HUES48 (cell line): ENCODE measurements around the gene MTERF1.

ENCODE experiments used
- H3K27ac ChIP-seq: one replicate; pipeline ENCODE4 v1.7.0; 2013; ENCODE audit warnings: low read depth, low read length, inconsistent platforms
- H3K27me3 ChIP-seq: 2 replicates; pipeline ENCODE4 v1.6.1; 2013; ENCODE audit warnings: mild to moderate bottlenecking, low read length; ENCODE audit not compliant: control insufficient read depth, insufficient read depth
- H3K36me3 ChIP-seq: 2 replicates; pipeline ENCODE4 v1.6.1; 2013; ENCODE audit warnings: low read length; ENCODE audit not compliant: control insufficient read depth, insufficient read depth
- H3K4me1 ChIP-seq: 2 replicates; pipeline ENCODE4 v1.6.1; 2013; ENCODE audit warnings: mild to moderate bottlenecking, low read length; ENCODE audit not compliant: control insufficient read depth, insufficient read depth
- H3K4me3 ChIP-seq: 2 replicates; pipeline ENCODE4 v1.5.1; 2013; ENCODE audit warnings: mild to moderate bottlenecking, low read depth, low read length
- H3K9ac ChIP-seq: 2 replicates; pipeline ENCODE4 v1.6.1; 2013; ENCODE audit warnings: mild to moderate bottlenecking, low read depth, low read length, moderate library complexity
- H3K9me3 ChIP-seq: 2 replicates; pipeline ENCODE4 v1.6.1; 2013; ENCODE audit warnings: low read length; ENCODE audit not compliant: control insufficient read depth, insufficient read depth

The MTERF1 gene

DNA sequence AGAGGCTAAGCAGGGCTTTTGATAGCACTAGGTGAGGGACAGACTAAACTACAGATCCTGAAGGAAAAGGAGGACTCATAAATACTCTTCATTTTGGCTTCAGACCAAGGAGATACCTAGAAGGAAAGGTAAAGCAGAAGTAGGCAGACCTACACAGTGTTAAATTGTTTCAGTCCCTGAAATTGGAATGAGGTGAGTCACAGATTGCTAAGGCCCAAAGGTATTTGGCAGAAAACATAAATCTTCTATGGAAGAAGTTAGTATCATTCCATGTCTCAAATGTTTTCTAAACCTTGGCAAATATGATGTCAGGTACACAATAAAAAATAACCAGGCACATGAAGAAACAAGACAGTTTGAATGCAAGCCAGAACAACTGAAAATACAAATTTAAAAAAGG is 30.0 kb downstream of the MTERF1 start:
- Histone ChIP-seq H3K36me3 (no peaks in the 10 kb centered on the region), H3K27me3 (no peaks in the 10 kb centered on the region), H3K4me3 (no peak overlapping the region), H3K9me3 (no peaks in the 10 kb centered on the region), H3K4me1 (peaks cover 6% of the 10 kb centered on the region), H3K9ac (no peak overlapping the region), H3K27ac (no peak overlapping the region)

DNA sequence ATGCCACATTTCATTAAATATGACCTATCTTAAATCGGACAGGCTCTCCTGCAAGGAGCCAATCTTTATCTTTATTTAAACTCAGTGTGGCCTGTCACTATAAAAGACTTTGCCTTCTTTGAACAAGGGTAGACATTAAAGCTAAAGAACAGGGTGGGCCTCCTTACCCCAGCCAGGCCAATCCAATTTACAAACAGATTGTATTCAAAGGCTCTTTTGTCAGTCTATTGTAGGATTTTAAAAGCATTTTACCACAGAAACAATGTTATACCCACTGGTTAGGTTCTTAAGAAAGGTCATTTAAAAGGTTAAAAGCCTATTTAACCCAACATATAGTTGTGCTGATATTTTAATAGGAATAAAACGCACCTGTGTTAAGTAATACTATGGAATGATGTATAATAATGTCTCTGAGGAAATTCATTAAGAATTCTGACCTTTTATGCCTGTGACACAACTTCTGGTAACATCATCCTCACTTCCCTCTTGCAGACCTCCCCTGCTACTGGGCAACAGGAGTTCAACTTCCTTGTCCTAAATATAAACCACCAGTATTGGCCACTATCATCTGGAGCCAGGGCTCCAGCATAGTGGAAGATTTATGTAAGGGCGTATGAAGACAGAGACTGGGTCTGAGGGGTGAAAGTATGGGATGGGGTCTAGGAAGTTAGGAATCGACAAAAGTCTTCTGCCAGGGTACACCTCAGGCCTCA is 32.5 kb downstream of the MTERF1 start:
- H3K9ac ChIP-seq: no peak overlapping the region
- H3K9me3 ChIP-seq: no peaks in the 10 kb centered on the region
- no peak overlapping the region for H3K4me3 ChIP-seq
- H3K27ac ChIP-seq: peak overlapping the region; percentile 47
- H3K4me1 ChIP-seq: peaks cover 6% of the 10 kb centered on the region
- no peaks in the 10 kb centered on the region for H3K36me3 ChIP-seq
- H3K27me3 ChIP-seq: no peaks in the 10 kb centered on the region

DNA sequence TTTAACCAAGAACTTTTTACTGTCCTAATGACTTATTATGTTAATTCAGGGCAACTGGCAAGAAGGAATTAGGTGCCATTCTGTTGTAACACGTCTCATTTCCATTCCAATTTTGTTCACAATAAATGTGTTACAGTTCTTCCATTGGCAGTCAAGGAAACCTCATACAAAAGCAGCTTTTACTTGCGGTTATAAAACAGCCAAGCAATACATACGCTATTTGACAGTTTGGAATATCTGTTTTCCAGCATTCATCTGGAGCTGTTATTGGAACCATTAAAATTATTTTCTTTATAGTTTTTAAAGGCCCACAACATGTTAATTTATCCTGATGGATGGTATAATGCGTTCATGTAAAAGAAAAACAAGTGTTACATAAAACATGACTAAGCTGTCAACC is 33.3 kb downstream of the MTERF1 start:
- H3K9ac ChIP-seq: no peak overlapping the region
- no peaks in the 10 kb centered on the region for H3K27me3 ChIP-seq
- no peak overlapping the region for H3K27ac ChIP-seq
- H3K36me3 ChIP-seq: no peaks in the 10 kb centered on the region
- H3K4me1 ChIP-seq: peaks cover 6% of the 10 kb centered on the region
- no peak overlapping the region for H3K4me3 ChIP-seq
- no peaks in the 10 kb centered on the region for H3K9me3 ChIP-seq

DNA sequence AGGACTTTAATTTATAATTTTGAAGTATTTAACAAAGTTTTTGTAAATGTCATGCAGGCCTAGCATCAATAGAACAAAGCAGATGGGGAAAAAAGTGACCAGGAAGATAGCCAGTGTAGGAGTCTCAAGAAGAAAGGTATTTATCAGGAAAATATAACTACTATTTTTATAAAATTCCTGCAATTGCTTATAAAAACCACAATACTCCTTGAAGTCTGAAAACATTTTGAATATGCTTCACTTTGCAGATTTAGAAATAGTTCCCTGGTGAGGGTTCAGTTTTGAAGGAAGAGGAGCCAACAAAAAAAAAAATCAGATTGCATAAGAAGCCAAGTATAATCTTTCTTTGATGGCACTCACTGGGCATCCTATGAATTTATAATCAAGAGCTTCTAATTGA is 34.1 kb downstream of the MTERF1 start:
- Histone ChIP-seq H3K36me3 (no peaks in the 10 kb centered on the region), H3K27me3 (no peaks in the 10 kb centered on the region), H3K4me1 (peaks cover 6% of the 10 kb centered on the region), H3K9ac (no peak overlapping the region), H3K9me3 (no peaks in the 10 kb centered on the region), H3K27ac (no peak overlapping the region), H3K4me3 (no peak overlapping the region)

- Histone ChIP-seq H3K4me3 (no peak overlapping the region), H3K9me3 (no peaks in the 10 kb centered on the region), H3K9ac (no peak overlapping the region), H3K4me1 (peaks cover 6% of the 10 kb centered on the region), H3K27ac (no peak overlapping the region), H3K36me3 (no peaks in the 10 kb centered on the region), H3K27me3 (no peaks in the 10 kb centered on the region)
Measured at GRCh38 chr7:91843831-91844230, 36.7 kb downstream of the MTERF1 start.

DNA sequence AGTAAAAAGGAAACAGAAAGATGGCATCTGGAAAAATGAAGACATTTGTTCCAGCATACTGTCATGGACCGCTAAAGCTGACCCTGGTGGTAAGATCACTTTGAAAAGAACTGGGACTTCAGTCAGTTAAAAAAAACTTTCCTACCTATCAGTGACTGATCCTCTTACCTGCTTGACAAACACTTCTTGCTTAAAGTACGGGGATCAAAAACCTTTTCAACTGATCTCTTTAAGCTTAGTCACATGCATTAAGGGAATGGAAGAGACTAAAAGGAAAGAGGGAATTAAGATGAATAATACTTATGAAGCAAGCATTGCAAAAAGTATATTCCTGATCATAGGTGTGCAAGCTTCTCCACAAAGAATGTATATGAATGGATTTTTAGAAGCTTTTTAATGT is 42.1 kb downstream of the MTERF1 start:
- H3K4me3 ChIP-seq: no peak overlapping the region
- H3K9me3 ChIP-seq: no peaks in the 10 kb centered on the region
- no peaks in the 10 kb centered on the region; the same call in 1 of the 2 replicates for H3K4me1 ChIP-seq
- no peak overlapping the region for H3K27ac ChIP-seq
- H3K9ac ChIP-seq: no peak overlapping the region
- no peaks in the 10 kb centered on the region for H3K36me3 ChIP-seq
- H3K27me3 ChIP-seq: no peaks in the 10 kb centered on the region

DNA sequence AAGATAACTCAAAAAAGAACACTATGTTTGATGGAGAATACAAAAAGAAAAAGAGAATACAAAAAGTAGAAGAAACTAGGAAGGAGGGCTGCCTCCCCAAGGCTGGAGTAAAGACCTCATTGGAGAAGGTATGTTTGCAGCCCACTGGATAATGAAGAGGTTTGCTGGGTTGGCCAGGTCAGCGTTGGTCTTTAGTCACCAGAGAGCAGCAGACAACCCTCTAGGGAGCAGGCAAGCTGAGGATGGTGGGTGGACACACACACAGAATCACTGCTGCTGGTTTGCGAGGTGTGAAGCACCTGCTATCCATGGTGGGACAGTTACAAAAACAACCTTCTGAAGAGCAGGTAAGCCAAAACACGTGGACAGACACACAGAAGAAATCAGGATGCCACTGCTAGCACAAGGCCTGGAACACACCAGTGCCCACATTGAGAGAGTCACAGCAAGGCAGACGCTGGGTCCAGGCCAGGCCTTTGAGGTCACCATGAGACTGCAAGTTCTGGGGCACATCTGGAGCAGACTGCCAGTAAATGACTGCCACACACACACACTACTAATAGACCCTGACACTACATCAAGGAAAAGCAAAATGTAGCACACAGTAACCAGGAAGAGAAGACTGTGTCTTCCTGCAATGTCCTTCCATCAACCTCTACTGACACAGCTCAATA is 43.0 kb downstream of the MTERF1 start:
- Histone ChIP-seq H3K9me3 (no peaks in the 10 kb centered on the region), H3K36me3 (no peaks in the 10 kb centered on the region), H3K27me3 (no peaks in the 10 kb centered on the region), H3K9ac (no peak overlapping the region; the same call in 1 of the 2 replicates), H3K4me1 (no peaks in the 10 kb centered on the region; the same call in 1 of the 2 replicates), H3K4me3 (no peak overlapping the region), H3K27ac (no peak overlapping the region)

- Histone ChIP-seq H3K27ac (no peak overlapping the region), H3K4me3 (no peak overlapping the region), H3K36me3 (no peaks in the 10 kb centered on the region), H3K4me1 (no peaks in the 10 kb centered on the region; the same call in 1 of the 2 replicates), H3K27me3 (no peaks in the 10 kb centered on the region), H3K9me3 (no peaks in the 10 kb centered on the region), H3K9ac (no peak overlapping the region)
Measured at GRCh38 chr7:91835826-91836368, 44.6 kb downstream of the MTERF1 start.

DNA sequence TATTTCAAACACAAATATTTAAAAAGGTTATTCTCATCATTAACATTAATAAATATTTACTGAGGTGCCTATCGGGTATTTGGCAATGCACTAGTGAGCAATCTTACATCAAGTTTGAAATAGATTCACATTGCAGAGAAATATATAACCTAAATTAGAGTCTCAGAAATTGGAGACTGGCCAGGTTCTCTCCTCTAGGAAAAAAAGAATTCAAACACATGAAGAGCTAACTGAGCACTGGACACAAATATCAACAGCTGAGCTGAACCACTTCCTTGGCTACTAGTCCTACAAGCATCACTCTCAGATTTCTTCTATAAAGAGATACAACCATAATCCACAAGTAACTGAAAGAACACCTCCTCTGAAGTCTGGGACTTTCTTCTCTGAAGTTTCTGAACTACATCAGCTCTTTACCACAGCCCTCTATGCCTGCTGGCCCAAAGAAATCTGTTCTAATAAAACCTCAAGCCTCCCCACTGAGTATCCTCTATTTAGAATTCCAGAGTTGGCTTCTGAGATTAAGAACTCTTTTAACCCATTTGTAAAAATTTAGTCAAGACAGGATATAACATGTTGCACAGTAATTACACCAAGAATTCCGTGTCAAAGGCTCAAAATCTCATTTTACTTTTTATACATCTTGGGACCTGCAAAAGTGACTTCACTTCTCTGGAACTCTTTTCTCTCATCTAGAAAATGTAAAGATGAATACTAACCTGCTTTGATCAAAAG is 45.2 kb downstream of the MTERF1 start:
- H3K9ac ChIP-seq: no peak overlapping the region
- H3K27ac ChIP-seq: no peak overlapping the region
- no peaks in the 10 kb centered on the region for H3K27me3 ChIP-seq

DNA sequence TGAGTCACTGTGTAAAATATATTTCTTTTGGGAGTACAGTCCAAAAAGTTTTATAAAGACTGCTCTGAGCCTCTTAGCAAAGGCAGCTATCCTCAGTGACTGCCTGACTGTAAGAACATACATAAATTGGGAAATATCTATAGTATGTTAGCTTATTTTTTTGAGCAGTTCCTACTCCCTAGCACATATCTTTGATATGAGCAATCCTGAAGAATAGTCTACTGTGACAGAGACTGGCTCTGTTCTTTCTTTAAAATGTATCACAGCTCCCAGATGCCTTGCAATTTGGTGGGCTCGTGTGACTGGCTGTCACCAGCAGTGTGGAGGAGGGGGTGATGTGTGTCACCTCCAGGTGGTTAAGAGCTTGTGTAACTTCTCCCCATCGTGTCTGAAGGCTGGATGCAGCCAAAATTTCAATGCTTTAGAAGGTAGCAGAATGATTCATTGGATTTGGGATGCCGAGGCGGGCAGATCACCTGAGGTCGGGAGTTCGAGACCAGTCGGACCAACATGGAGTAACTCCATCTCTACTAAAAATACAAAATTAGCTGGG is 47.9 kb downstream of the MTERF1 start:
- Histone ChIP-seq H3K4me1 (no peaks in the 10 kb centered on the region; the same call in 1 of the 2 replicates), H3K9ac (no peak overlapping the region), H3K27me3 (no peaks in the 10 kb centered on the region), H3K4me3 (no peak overlapping the region), H3K9me3 (no peaks in the 10 kb centered on the region), H3K27ac (no peak overlapping the region), H3K36me3 (no peaks in the 10 kb centered on the region)

More for the DNA sequence above, 45.2 kb downstream of the MTERF1 start:
- H3K9me3 ChIP-seq: no peaks in the 10 kb centered on the region
- no peak overlapping the region for H3K4me3 ChIP-seq
- H3K4me1 ChIP-seq: no peaks in the 10 kb centered on the region; the same call in 1 of the 2 replicates
- no peaks in the 10 kb centered on the region for H3K36me3 ChIP-seq
